Transverse colon (tissue), 4 donors: Measurements from ENCODE around the gene UBALD1. TPM values are rescaled to one million over a fixed set of nuclear protein-coding genes. Genes with fewer than 3 reads are reported as not detected.

ENCODE experiments used
- DNase-seq: peaks from one replicate; pipeline ENCODE4 v3.0.0-alpha.2; 2019
- H3K27ac ChIP-seq, 4 donors: fragments of 200-600 bp; sonication (generic); 2 replicates each; pipeline ENCODE4 v1.5.1; 2016 to 2018; ENCODE audit warnings: inconsistent platforms in 4 of 4
- H3K27me3 ChIP-seq: fragments of 200-600 bp; sonication (generic); 2 replicates; pipeline ENCODE4 v1.5.1; 2017; ENCODE audit warnings: inconsistent platforms
- H3K36me3 ChIP-seq, 4 donors: fragments of 200-600 bp; sonication (generic); 2 replicates each; pipeline ENCODE4 v1.5.1; 2017 to 2019; ENCODE audit warnings: inconsistent platforms in 4 of 4
- H3K4me1 ChIP-seq, 4 donors: fragments of 200-600 bp; sonication (generic); 2 replicates each; pipeline ENCODE4 v1.5.1; 2017 to 2020; ENCODE audit warnings: inconsistent platforms in 4 of 4
- H3K4me3 ChIP-seq, 4 donors: fragments of 200-600 bp; sonication (generic); 1 replicate in 1 of 4; 2 replicates in 3 of 4; pipeline versions ENCODE4 v1.5.1 to v1.6.1; 2017 to 2019; ENCODE audit warnings: inconsistent platforms in 4 of 4
- H3K9me3 ChIP-seq, 2 donors: fragments of 200-600 bp; sonication (generic); 2 replicates each; pipeline ENCODE4 v1.5.1; 2017 to 2019; ENCODE audit warnings: inconsistent platforms in 2 of 2
- EP300 ChIP-seq: sonication (generic); formaldehyde crosslinking; IDR thresholded peaks from one replicate; pipeline ENCODE4 v1.6.1; 2017; ENCODE audit warnings: antibody characterized with exemption, low read depth
- POLR2A ChIP-seq: fragments of 450-650 bp; IDR thresholded peaks from one replicate; pipeline ENCODE4 v1.6.1; 2016; ENCODE audit warnings: antibody characterized with exemption, mild to moderate bottlenecking, moderate library complexity
- POLR2AphosphoS5 ChIP-seq, 3 donors: sonication (generic); formaldehyde crosslinking; IDR thresholded peaks; one replicate each; pipeline ENCODE4 v1.6.1; 2016; ENCODE audit warnings: antibody characterized with exemption in 3 of 3
- WGBS, 2 donors: methylation state at CpG; one replicate each; pipeline ENCODE4 v1.1.5; 2018; ENCODE audit warnings: low coverage in 1 of 2; 5-methylcytosine and 5-hydroxymethylcytosine counted together
- in situ Hi-C, 4 donors: fragments of 200-750 bp; cut with MboI; loops; one replicate each; pipeline versions ENCODE4 v1.15.0 to v1.15.1; 2017; ENCODE audit warnings: low sequenced_read_pairs in 3 of 4, low pct_ligation_motif_present in 1 of 4, low pct_unique_long_range_greater_than_20kb in 1 of 4
- intact Hi-C: fragments of 100-400 bp; cut with DNase I; formaldehyde crosslinking; loops from one replicate; pipeline ENCODE4 v1.15.1; 2023; ENCODE audit warnings: low total_unique reads
- total RNA-seq, 4 donors: library from RNA; depleted of rRNA; stranded (reverse); fragments of >200 nt; gene quantifications; one replicate each; pipeline ENCODE4 v1.1.0, GENCODE V29; 2016
- TF ChIP-seq, protein P1 (sequence below), 5 experiments: fragments of 200-600 bp in 3 of 5; fragments of 450-650 bp in 2 of 5; sonication (generic) in 3 of 5; IDR thresholded peaks; 1 replicate in 2 of 5; 2 replicates in 3 of 5; pipeline ENCODE4 v1.5.1; 2016 to 2017; ENCODE audit warnings: antibody characterized with exemption in 5 of 5, inconsistent platforms in 3 of 5, mild to moderate bottlenecking in 2 of 5, moderate library complexity in 1 of 5

Gene UBALD1
- total RNA-seq, 4 donors from 2014 or later = 8.6 to 18.0 (median 10.5) TPM

DNA sequence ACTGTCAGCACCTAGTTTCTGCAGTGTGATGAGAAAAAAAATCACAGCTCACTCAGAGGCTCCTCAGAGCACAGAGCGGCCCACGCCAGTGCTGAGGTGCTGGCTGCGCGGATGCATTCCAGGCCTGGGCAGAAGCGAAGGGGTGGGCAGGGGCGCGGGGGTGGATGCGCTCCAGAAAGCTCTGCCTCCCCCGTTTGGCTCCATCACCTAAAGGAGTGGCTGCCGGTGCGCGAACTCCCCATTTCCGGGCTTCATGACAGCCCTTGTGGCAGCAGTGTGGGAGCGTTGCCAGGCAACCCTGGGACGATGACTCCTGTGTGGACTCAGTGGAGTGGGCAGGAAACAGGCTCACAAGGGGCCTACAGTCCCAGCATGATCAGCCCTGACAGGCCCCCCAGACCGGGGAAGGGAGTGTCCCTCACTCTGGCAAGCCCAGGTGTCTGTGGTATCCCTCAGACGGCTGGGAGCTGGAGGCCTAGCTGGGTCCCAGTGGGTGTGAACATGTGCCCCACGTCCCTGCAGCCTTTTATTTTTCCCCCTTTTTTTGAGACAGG, 45.8 kb upstream of the UBALD1 start:
- TF ChIP-seq POLR2AphosphoS5 (IDR thresholded peaks at IDR 0.05) = no peak
- TF ChIP-seq, protein P1, sequence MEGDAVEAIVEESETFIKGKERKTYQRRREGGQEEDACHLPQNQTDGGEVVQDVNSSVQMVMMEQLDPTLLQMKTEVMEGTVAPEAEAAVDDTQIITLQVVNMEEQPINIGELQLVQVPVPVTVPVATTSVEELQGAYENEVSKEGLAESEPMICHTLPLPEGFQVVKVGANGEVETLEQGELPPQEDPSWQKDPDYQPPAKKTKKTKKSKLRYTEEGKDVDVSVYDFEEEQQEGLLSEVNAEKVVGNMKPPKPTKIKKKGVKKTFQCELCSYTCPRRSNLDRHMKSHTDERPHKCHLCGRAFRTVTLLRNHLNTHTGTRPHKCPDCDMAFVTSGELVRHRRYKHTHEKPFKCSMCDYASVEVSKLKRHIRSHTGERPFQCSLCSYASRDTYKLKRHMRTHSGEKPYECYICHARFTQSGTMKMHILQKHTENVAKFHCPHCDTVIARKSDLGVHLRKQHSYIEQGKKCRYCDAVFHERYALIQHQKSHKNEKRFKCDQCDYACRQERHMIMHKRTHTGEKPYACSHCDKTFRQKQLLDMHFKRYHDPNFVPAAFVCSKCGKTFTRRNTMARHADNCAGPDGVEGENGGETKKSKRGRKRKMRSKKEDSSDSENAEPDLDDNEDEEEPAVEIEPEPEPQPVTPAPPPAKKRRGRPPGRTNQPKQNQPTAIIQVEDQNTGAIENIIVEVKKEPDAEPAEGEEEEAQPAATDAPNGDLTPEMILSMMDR (IDR thresholded peaks at IDR 0.05) = no peak
- no peak for TF ChIP-seq EP300
- Histone ChIP-seq H3K4me1 (peaks cover 9 to 35% (median 20%) of the 10 kb centered on the region in 4 donors), H3K27me3 (no peaks in the 10 kb centered on the region), H3K27ac (no peak overlapping the region), H3K36me3 (peaks cover 0 to 13% (median 4%) of the 10 kb centered on the region in 4 donors), H3K4me3 (no peak overlapping the region), H3K9me3 (no peaks in the 10 kb centered on the region)
- intact Hi-C loops = no loop called here
- peak; percentile 42 for DNase-seq
- in situ Hi-C loops = no loop called here
- WGBS, 2 donors = 71% methylated on average over 17 of the region's 18 CpGs; no CpG with 5 or more reads in 1 of the 2 donors

GRCh38 chr16:4659363-4660353, 45.0 kb upstream of the UBALD1 start:
- H3K4me3 ChIP-seq = no peak overlapping the region
- no peak for TF ChIP-seq EP300
- TF ChIP-seq POLR2AphosphoS5 (IDR thresholded peaks at IDR 0.05) = no peak
- TF ChIP-seq POLR2A = no peak
- TF ChIP-seq, protein P1 (IDR thresholded peaks at IDR 0.05) = no peak
- no peaks in the 10 kb centered on the region for H3K27me3 ChIP-seq
- WGBS, 2 donors = 91% methylated on average over 29 of the region's 29 CpGs; no CpG with 5 or more reads in 1 of the 2 donors
- no peak overlapping the region for H3K27ac ChIP-seq
- intact Hi-C loops = no loop called here
- DNase-seq = no peak
- H3K9me3 ChIP-seq = no peaks in the 10 kb centered on the region
- peaks cover 0 to 13% (median 4%) of the 10 kb centered on the region in 4 donors for H3K36me3 ChIP-seq
- in situ Hi-C loops = no loop called here
- H3K4me1 ChIP-seq = peaks cover 9 to 31% (median 15%) of the 10 kb centered on the region in 4 donors

DNA sequence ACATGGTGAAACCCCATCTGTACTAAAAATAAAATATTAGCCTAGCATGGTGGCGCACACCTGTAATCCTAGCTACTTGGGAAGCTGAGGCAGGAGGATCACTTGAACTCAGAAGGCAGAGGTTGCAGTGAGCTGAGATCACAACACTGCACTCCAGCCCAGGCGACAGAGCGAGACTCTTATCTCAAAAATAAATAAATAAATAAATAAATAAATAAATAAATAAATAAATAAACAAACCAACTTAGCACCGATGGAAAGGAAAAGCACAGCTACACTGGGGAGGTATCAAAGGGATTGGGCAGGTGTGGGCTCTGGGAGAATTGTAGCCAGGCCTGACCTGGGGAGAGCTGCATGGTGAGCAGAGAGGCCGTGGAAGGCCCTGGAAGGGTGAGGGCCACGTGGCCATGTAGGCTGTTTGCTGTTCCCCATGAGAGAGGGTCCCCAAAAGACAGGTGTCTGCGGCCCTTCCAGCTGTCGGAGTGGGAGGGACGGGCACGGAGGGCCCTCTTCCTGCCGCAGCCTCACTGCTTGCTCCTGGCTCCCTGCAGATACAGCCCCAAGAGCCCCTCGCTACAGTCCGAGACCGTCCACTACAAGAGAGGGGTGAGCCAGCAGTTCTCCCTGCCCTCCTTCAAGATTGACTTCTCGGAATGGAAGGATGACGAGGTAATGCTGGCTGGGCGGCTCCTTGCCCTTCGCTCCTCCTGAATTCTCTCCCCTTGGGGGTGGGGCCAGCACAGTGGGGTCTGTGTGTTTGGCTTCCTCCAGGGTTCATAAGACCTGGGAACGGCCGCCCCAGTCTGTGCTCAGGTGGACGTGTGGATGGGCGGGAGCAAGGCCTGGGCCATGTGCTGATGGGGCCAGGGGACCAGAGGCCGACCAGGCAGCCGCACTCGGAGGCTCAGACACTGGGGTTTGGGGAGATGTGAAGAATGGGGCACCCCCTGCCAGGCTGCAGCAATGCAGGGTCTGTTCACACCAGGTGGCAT, 42.3 kb upstream of the UBALD1 start:
- 87 to 93% methylated on average over 5 to 25 of the region's 25 CpGs for WGBS, 2 donors
- Histone ChIP-seq H3K4me1 (peaks cover 3 to 31% (median 17%) of the 10 kb centered on the region in 4 donors), H3K9me3 (no peaks in the 10 kb centered on the region), H3K4me3 (no peak overlapping the region), H3K36me3 (peaks cover 0 to 19% (median 9%) of the 10 kb centered on the region in 4 donors), H3K27ac (no peak overlapping the region), H3K27me3 (no peaks in the 10 kb centered on the region)
- DNase-seq = no peak
- in situ Hi-C loops (no loop called here), intact Hi-C loops (no loop called here)
- no peak for TF ChIP-seq POLR2AphosphoS5 (IDR thresholded peaks at IDR 0.05)
- TF ChIP-seq, protein P1 (IDR thresholded peaks at IDR 0.05) = no peak
- no peak for TF ChIP-seq POLR2A
- no peak for TF ChIP-seq EP300
